Measurements from ENCODE around the gene LYRM4.

Gene LYRM4

GRCh38 chr6:5174244-5174643, 86.5 kb downstream of the LYRM4 start:
- H3K27me3 ChIP-seq (ENCODE audit: insufficient read depth, poor library complexity, severe bottlenecking): no peaks in the 10 kb centered on the region
- no peak for DNase-seq (ENCODE audit: low read depth in 1 of 2, low spot score in 1 of 2)
- no peak overlapping the region for H3K27ac ChIP-seq (replicated peaks)
- H3K4me3 ChIP-seq (replicated peaks; ENCODE audit: insufficient read depth, low read length): no peak overlapping the region
- TF ChIP-seq SPI1 (IDR thresholded peaks at IDR 0.05; ENCODE audit: borderline replicate concordance, low read depth) (no peak), CTCF (IDR thresholded peaks at IDR 0.05; ENCODE audit: insufficient read depth, low read length) (no peak), POLR2AphosphoS5 (IDR thresholded peaks at IDR 0.05; ENCODE audit: low read depth) (no peak), GABPA (IDR thresholded peaks at IDR 0.05; ENCODE audit: low read depth) (no peak), REST (IDR thresholded peaks at IDR 0.05; ENCODE audit: insufficient replicate concordance, low read depth) (no peak)

- H3K4me3 ChIP-seq (replicated peaks; ENCODE audit: insufficient read depth, low read length): no peak overlapping the region
- H3K27ac ChIP-seq (replicated peaks): no peak overlapping the region
- TF ChIP-seq GABPA (IDR thresholded peaks at IDR 0.05; ENCODE audit: low read depth) (no peak), REST (IDR thresholded peaks at IDR 0.05; ENCODE audit: insufficient replicate concordance, low read depth) (no peak), CTCF (IDR thresholded peaks at IDR 0.05; ENCODE audit: insufficient read depth, low read length) (no peak), POLR2AphosphoS5 (IDR thresholded peaks at IDR 0.05; ENCODE audit: low read depth) (no peak), SPI1 (IDR thresholded peaks at IDR 0.05; ENCODE audit: borderline replicate concordance, low read depth) (no peak)
- no peaks in the 10 kb centered on the region for H3K27me3 ChIP-seq (ENCODE audit: insufficient read depth, poor library complexity, severe bottlenecking)
- no peak for DNase-seq (ENCODE audit: low read depth in 1 of 2, low spot score in 1 of 2)
Observed at GRCh38 chr6:5173810-5174209, 86.9 kb downstream of the LYRM4 start.

GRCh38 chr6:5172897-5173474, 87.8 kb downstream of the LYRM4 start:
- H3K27me3 ChIP-seq (ENCODE audit: insufficient read depth, poor library complexity, severe bottlenecking): no peaks in the 10 kb centered on the region
- TF ChIP-seq CTCF (IDR thresholded peaks at IDR 0.05; ENCODE audit: insufficient read depth, low read length): no peak
- TF ChIP-seq REST (IDR thresholded peaks at IDR 0.05; ENCODE audit: insufficient replicate concordance, low read depth): no peak
- TF ChIP-seq POLR2AphosphoS5 (IDR thresholded peaks at IDR 0.05; ENCODE audit: low read depth): no peak
- no peak for TF ChIP-seq GABPA (IDR thresholded peaks at IDR 0.05; ENCODE audit: low read depth)
- TF ChIP-seq SPI1 (IDR thresholded peaks at IDR 0.05; ENCODE audit: borderline replicate concordance, low read depth): no peak
- H3K27ac ChIP-seq (replicated peaks): no peak overlapping the region

More at GRCh38 chr6:5172897-5173474, 87.8 kb downstream of the LYRM4 start:
- no peak for DNase-seq (ENCODE audit: low read depth in 1 of 2, low spot score in 1 of 2)
- H3K4me3 ChIP-seq (replicated peaks; ENCODE audit: insufficient read depth, low read length): no peak overlapping the region
